Mammary epithelial cell (primary cell): Measurements from ENCODE around the gene CAMK2A.

Source experiments
- EZH2 ChIP-seq: IDR thresholded peaks from 2 replicates; pipeline ENCODE4 v1.6.1; 2012; ENCODE audit warnings: low read length, inconsistent platforms, borderline replicate concordance
- TF ChIP-seq, protein P1 (sequence below), 2 donors: IDR thresholded peaks in 1 of 2; conservative IDR thresholded peaks in 1 of 2; 2 replicates each; pipeline ENCODE4 v1.5.1; 2011 to 2012; ENCODE audit warnings: inconsistent platforms in 2 of 2, low read length in 2 of 2, mild to moderate bottlenecking in 2 of 2, control low read depth in 1 of 2, low read depth in 1 of 2; ENCODE audit not compliant: insufficient read depth in 1 of 2; ENCODE audit errors: extremely low read depth in 1 of 2

DNA sequence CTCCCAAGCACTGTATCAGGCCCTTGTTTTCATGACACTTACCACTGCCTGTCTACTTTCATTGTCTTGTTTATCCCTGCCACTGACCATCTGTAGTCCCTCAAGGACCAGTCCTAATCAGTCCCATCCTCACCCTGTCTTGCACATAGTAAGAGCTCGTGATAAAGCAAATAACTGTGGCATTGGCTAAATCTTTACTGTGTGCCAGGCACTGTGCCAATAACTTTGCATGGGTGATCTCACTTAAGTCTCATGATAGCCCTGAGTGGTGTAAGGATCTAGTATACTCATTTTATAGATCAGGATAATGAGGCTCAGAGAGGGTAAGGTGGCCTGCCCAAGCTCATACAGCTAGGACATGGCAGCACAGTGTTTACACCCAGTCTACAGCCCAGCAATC lies 117.4 kb downstream of the CAMK2A start:
- TF ChIP-seq, protein P1, sequence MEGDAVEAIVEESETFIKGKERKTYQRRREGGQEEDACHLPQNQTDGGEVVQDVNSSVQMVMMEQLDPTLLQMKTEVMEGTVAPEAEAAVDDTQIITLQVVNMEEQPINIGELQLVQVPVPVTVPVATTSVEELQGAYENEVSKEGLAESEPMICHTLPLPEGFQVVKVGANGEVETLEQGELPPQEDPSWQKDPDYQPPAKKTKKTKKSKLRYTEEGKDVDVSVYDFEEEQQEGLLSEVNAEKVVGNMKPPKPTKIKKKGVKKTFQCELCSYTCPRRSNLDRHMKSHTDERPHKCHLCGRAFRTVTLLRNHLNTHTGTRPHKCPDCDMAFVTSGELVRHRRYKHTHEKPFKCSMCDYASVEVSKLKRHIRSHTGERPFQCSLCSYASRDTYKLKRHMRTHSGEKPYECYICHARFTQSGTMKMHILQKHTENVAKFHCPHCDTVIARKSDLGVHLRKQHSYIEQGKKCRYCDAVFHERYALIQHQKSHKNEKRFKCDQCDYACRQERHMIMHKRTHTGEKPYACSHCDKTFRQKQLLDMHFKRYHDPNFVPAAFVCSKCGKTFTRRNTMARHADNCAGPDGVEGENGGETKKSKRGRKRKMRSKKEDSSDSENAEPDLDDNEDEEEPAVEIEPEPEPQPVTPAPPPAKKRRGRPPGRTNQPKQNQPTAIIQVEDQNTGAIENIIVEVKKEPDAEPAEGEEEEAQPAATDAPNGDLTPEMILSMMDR (conservative IDR thresholded peaks at IDR 0.05 in 1 of 2, IDR thresholded peaks at IDR 0.05 in 1 of 2; ENCODE audit: extremely low read depth in 1 of 2, insufficient read depth in 1 of 2, low read depth in 1 of 2, low read length in 2 of 2) = no peak
- no peak for TF ChIP-seq EZH2
